Stimulated activated CD4-positive, alpha-beta T cell treated with anti-CD3 and anti-CD28 coated beads, Interleukin-1b, Interleukin-23, amount 100 ng/mL, for 48 hours (primary cell): ENCODE measurements around the gene CD8B2.
A peak's percentile ranks its signal among the peaks of the same experiment; 100 is the strongest.
"Not testable (repeated sequence)": the region's sequence is repeated elsewhere in the genome, so short reads cannot be mapped to it uniquely, and the experiment has no call there.

Source experiments
- DNase-seq: peaks from one replicate; pipeline ENCODE4 v3.0.0-alpha.2; 2020

CD8B2 gene

DNA sequence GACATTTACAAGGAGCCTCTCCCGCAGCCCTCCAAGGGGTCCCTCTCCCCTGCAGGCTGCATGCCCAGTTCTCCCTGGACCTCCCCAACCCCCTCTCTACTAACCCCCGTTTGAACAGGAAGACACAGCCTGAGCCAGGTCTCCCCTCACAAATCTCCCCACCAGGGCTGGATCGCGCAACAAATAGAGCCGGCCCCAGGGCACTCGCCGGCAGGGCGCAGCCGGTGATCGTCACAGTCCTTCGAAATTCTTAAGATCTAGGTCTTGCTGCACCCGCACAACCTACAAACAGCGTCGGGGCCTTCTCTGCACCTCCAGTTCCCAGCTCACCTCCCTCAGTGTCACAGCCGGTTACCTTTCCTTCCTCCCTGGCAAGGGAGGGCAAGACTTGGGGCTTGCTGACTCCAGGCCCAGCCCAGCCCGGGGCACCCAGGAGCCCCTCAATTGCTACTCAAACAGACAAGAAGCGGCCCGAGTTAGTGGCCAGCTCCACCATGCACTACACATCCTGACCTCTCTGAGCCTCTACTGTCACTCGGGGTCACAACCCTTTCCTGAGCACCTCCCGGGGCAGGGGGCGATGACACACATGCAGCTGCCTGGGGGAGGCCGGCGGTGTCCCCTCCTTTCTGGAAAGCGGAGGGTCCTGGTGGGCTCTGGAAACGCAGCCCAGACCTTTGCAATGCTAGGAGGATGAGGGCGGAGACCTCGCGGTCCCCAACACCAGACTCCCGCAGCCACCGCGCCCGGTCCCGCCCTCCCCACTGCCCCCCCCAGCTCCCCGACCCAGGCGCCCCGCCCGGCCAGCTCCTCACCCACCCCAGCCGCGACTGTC lies at the start of gene CD8B2:
Gene CD8B2, plus strand, starts transcription at position 814 of the 835 bp plus-strand sequence. CDS start 63 bp downstream, outside the sequence.
- not testable (repeated sequence) for DNase-seq

- DNase-seq, result peak; percentile 8
These were observed 25.3 kb upstream of the CD8B2 start for GRCh38 chr2:106461882-106462281.

- not testable (repeated sequence) for DNase-seq
These were observed 19.6 kb upstream of the CD8B2 start for GRCh38 chr2:106467516-106467915.

DNA sequence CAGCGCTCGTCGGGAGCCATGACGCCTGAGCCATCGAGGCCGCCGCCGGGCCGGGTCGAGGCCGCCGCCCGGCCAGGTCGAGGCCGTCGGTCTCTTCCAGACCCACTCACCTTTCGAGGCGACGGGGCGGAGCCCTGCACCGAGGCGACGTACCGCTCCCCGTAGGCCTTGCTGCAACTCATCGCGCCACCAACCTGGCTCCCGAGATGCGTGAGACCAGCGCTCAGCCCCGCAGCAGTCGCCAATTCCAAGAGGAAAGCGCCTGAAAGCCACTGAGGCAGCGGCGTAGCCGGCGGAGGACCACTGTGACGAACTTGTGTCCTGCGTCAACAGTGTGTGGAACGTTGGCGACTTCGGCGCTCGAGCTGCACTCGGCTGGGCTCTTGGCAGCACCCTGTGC lies 19.1 kb upstream of the CD8B2 start, which contains the start of gene RGPD3:
Gene RGPD3, minus strand, starts transcription at position 307 of the 400 bp plus-strand sequence. Its CDS starts 125 bp downstream, at position 182.
- not testable (repeated sequence) for DNase-seq

GRCh38 chr2:106470658-106471057 lies 16.5 kb upstream of the CD8B2 start:
- DNase-seq, result peak; percentile 42

- not testable (repeated sequence) for DNase-seq
These were observed 9.5 kb upstream of the CD8B2 start for GRCh38 chr2:106477647-106478046.

DNA sequence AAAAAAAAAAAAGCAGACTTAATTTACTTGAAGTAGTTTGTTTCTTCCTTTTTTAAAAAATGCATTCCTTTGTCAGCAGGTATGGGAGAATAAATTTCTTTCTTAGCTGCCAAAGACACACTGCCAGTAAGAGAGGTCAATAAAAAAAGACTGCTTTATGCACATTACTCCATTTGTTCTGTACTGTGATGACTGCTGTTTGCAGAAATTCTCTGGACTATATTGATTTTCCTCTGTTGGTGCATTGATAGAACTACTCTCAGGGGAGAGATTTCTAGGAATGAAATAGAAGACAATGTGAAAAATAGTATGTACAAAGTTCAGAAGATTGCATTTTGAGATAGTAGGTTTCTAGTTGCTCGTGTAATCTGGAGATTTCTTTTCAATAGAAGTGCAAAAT lies 7.6 kb upstream of the CD8B2 start:
- DNase-seq, result not testable (repeated sequence)

DNA sequence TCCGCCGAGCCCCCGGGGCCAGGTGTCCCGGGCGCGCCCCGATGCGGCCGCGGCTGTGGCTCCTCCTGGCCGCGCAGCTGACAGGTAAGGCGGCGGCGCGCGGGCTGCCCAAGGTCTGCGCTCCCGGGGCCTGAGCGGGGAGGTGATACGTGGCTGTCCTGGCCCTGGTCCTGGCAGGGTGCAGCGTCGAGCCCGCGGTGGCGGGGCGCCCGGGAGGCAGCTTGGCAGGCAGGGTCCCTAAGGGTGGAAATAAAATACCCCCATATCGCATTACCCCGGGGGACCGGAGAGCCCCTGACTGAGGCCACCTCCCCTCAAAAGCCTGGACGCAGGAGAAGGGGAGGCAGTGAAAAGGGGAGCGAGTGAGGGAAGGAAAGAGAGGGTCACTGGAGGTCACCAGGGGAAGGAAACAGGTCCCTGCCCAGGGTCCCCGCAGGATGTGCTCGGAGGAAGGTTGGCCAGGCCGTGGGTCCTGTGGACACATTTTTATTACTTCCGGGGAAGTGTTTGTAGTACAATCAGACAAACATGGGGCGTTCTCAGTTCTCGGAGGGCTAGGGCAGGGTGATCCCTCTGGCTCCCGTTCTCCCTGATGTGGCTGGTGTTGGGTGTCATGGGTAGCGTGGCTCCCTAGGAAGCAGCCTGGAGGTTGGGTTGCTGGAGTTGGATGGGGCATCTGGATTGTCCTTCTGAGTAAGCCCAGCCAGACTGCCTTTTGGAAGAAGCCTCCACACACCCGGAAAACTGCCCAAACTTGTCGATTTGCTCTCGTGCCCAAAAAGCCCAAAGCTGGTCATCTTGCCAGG lies 425 bp downstream of the CD8B2 start:
- DNase-seq, result not testable (repeated sequence)

- not testable (repeated sequence) for DNase-seq
These were observed 2.5 kb downstream of the CD8B2 start for GRCh38 chr2:106489701-106490100.

DNA sequence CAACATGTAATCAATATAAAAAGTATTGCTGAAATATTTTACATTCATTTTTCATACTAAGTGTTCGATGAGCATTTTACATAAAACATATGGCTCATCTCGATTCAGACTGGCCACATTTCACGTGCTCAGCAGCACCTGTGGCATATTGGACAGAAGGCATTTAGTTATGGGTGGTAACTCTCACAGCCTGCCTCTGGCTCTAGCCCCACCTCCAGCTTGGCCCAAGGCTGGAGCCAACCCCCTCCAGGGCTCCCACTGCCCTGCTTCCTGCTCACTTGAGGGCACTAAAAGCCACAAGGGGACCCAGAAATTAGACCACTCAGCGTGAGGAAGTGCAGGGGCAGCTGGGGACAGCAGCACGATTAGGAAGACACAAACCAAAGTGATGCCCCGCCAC lies 5.2 kb downstream of the CD8B2 start:
- DNase-seq, result not testable (repeated sequence)

DNA sequence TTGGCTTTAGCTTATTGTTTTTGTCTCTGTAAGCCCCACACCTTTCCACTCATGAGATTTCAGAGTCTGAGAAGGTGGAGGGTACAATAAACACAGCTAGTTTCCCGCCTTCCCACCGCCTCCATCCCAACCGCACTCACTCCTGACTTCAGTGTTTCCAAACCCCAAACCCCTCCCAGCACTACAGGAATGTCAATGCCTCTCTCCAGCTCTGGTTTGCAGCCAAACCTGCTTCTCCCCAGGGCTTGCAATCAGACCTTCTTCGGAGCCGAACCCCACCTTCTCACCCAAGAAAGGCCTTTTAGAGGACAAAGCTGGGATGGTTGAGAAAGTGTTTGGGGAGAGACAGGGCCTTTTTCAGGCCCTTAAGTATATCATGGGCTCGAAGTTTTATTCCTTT lies 5.7 kb downstream of the CD8B2 start:
- DNase-seq, result not testable (repeated sequence)

- not testable (repeated sequence) for DNase-seq
These were observed 11.4 kb downstream of the CD8B2 start for GRCh38 chr2:106498549-106498948.

- not testable (repeated sequence) for DNase-seq
These were observed 13.2 kb downstream of the CD8B2 start for GRCh38 chr2:106500350-106500749.

- not testable (repeated sequence) for DNase-seq
These were observed 15.2 kb downstream of the CD8B2 start for GRCh38 chr2:106502351-106502750.

GRCh38 chr2:106504192-106504591 lies 17.0 kb downstream of the CD8B2 start:
- DNase-seq, result not testable (repeated sequence)

GRCh38 chr2:106504787-106505186 lies 17.6 kb downstream of the CD8B2 start:
- DNase-seq, result not testable (repeated sequence)

DNA sequence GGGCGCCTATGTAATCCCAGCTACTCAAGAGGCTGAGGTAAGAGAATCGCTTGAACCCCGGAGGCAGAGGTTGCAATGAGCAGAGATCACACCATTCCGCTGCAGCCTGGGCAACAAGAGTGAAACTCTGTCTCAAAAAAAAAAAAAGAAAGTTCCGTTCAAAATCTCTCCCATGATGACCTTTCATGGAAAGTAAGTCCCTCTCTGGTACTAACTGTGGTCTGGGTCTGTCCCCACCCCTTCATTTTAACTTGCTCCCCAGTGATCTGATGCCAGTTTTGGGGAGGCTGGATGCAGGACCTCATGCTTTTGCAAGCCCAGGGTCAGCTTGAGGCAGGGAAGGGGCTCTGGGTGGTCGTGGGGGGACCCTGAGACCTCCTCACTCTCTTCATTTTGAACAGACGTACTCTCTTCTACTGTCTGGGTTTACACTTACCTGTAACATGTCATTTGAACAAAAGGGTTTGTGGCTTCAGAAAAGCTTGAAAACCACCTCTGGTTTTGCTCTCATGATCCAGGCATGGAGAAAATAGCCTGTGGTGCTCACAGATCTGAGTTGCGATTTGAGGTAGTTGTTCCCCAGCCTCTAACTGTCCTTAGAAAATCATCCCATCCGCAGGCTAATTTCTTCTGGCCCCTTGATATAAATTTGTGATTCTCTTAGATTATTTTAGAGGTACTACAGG lies 19.0 kb downstream of the CD8B2 start:
- not testable (repeated sequence) for DNase-seq

- DNase-seq, result not testable (repeated sequence)
These were observed 21.7 kb downstream of the CD8B2 start for GRCh38 chr2:106508660-106509373.

DNA sequence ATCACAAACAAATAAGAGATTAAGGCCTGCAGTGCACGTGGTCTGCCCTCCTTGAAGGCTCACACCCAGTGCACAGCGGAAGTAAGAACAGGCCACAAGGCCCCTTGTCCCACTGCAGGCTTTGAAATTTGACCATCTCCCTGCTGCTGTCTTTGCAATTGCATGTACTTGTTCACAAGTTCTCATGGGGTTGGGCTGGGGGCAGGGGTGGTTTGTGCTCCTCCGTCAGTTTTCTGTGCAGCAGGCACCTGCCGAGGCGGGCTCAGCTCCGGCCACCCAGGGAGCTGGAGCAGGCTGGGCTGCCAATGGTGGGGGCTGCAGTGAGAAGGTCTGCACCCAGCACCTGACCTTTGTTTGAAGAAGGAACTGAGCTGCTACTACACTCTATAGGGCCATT lies 22.2 kb downstream of the CD8B2 start:
- DNase-seq, result not testable (repeated sequence)

DNA sequence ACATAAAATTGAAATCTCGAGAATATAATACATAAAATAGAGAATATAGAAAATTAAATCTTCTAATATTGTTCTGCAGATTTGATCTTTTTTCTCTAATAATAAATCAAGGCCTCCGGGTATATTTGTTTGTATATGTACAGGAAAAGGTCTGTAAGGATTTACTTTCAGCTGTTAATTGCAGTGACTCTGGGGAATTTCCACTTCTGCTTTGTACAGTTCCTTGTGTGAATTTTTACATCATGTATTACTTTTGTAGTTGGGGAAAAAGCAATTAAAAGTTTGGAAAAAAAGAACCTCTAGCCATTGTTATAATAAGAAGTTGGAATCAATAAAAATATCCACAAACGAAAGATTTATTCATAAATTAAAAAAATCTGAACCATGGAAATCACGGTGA lies 23.6 kb downstream of the CD8B2 start:
- DNase-seq, result not testable (repeated sequence)

- peak; percentile 60 for DNase-seq
These were observed 24.3 kb downstream of the CD8B2 start for GRCh38 chr2:106511476-106511901.

DNA sequence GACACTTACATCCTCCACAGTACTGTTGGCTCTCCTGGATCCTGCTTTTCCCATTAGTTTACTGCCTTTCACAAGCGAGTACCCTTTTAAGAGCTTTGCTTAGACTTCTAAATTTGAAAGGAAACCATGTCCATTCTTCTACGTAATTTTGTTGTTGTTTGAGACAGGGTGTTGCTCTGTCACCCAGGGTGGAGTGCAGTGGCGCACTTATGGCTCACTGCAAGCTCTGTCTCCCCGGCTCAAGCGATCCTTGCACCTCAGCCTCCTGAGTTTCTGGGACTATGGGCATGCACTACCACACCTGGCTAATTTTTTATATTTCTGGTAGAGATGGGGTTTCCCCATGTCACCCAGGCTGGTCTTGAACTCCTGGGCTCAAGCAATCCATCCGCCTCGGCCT lies 24.8 kb downstream of the CD8B2 start:
- not testable (repeated sequence) for DNase-seq
